ENCODE measurements around the gene CLEC18A.

The CLEC18A gene

DNA sequence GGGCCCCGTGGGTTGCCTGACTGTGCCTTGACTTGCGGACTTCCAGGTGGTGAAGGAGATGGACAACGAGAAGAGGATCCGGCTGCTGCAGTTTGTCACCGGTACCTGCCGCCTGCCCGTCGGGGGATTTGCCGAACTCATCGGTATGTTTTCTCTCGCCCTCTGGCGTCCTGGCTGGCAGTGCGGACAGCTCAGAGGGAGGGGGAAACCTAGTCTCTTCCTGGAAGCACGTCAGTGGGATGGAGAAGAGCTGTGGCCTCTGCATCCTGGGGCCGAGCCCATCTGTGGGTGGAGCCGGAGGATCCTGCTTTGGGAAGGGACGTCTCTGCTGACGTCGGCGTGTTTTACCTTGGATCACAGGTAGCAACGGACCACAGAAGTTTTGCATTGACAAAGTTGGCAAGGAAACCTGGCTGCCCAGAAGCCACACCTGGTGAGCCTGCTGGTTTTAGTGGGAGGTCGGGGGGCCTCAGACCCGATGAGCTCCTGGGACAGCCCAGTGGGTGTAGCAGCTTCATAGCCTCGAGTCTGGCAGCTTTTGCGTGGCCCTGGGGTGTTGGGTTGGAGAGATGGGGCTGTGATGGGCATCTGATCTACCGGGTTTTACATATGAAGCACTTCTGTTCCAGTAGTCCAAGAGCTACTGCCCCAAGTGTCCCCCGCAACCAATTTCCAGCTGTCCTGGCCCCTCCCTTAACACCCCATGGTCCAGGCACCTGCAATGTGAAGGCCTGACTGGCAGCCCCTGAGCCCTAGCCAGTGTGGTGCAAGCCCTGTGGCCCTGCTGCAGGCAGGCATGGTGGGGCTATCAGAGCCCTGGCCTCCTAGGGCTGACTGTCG, 11.9 kb upstream of the CLEC18A start:
- ATAC-seq = no peak
- TF ChIP-seq ZFP30 (CRISPR knock-in tag; IDR thresholded peaks at IDR 0.05) = no peak
- TF ChIP-seq, protein P1, sequence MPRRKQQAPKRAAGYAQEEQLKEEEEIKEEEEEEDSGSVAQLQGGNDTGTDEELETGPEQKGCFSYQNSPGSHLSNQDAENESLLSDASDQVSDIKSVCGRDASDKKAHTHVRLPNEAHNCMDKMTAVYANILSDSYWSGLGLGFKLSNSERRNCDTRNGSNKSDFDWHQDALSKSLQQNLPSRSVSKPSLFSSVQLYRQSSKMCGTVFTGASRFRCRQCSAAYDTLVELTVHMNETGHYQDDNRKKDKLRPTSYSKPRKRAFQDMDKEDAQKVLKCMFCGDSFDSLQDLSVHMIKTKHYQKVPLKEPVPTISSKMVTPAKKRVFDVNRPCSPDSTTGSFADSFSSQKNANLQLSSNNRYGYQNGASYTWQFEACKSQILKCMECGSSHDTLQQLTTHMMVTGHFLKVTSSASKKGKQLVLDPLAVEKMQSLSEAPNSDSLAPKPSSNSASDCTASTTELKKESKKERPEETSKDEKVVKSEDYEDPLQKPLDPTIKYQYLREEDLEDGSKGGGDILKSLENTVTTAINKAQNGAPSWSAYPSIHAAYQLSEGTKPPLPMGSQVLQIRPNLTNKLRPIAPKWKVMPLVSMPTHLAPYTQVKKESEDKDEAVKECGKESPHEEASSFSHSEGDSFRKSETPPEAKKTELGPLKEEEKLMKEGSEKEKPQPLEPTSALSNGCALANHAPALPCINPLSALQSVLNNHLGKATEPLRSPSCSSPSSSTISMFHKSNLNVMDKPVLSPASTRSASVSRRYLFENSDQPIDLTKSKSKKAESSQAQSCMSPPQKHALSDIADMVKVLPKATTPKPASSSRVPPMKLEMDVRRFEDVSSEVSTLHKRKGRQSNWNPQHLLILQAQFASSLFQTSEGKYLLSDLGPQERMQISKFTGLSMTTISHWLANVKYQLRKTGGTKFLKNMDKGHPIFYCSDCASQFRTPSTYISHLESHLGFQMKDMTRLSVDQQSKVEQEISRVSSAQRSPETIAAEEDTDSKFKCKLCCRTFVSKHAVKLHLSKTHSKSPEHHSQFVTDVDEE (CRISPR knock-in tag; IDR thresholded peaks at IDR 0.05) = no peak
- TF ChIP-seq ZNF70 (CRISPR knock-in tag; IDR thresholded peaks at IDR 0.05) = no peak
- TF ChIP-seq ZFP3 (CRISPR knock-in tag; IDR thresholded peaks at IDR 0.05) = no peak
- no peak for TF ChIP-seq CSDC2 (CRISPR knock-in tag; IDR thresholded peaks at IDR 0.05)
- no peak for TF ChIP-seq ZNF8 (CRISPR knock-in tag; IDR thresholded peaks at IDR 0.05)
- TF ChIP-seq RARB (CRISPR knock-in tag; IDR thresholded peaks at IDR 0.05) = no peak
- TF ChIP-seq GLIS3 (CRISPR knock-in tag; IDR thresholded peaks at IDR 0.05) = no peak
- TF ChIP-seq, protein P2, sequence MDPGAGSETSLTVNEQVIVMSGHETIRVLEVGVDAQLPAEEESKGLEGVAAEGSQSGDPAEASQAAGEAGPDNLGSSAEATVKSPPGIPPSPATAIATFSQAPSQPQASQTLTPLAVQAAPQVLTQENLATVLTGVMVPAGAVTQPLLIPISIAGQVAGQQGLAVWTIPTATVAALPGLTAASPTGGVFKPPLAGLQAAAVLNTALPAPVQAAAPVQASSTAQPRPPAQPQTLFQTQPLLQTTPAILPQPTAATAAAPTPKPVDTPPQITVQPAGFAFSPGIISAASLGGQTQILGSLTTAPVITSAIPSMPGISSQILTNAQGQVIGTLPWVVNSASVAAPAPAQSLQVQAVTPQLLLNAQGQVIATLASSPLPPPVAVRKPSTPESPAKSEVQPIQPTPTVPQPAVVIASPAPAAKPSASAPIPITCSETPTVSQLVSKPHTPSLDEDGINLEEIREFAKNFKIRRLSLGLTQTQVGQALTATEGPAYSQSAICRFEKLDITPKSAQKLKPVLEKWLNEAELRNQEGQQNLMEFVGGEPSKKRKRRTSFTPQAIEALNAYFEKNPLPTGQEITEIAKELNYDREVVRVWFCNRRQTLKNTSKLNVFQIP (CRISPR knock-in tag; IDR thresholded peaks at IDR 0.05; ENCODE audit: borderline replicate concordance, low read depth) = no peak

DNA sequence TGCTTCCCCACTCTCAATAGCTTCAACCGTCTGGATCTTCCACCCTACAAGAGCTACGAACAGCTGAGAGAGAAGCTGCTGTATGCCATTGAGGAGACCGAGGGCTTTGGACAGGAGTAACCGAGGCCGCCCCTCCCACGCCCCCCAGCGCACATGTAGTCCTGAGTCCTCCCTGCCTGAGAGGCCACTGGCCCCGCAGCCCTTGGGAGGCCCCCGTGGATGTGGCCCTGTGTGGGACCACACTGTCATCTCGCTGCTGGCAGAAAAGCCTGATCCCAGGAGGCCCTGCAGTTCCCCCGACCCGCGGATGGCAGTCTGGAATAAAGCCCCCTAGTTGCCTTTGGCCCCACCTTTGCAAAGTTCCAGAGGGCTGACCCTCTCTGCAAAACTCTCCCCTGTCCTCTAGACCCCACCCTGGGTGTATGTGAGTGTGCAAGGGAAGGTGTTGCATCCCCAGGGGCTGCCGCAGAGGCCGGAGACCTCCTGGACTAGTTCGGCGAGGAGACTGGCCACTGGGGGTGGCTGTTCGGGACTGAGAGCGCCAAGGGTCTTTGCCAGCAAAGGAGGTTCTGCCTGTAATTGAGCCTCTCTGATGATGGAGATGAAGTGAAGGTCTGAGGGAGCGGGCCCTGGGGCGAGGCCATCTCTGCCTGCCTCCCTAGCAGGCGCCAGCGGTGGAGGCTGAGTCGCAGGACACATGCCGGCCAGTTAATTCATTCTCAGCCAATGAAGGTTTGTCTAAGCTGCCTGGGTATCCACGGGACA, 11.1 kb upstream of the CLEC18A start:
- no peak for ATAC-seq
- no peak for TF ChIP-seq ZFP3 (CRISPR knock-in tag; IDR thresholded peaks at IDR 0.05)
- TF ChIP-seq, protein P1 (CRISPR knock-in tag; IDR thresholded peaks at IDR 0.05) = no peak
- TF ChIP-seq GLIS3 (CRISPR knock-in tag; IDR thresholded peaks at IDR 0.05) = no peak
- TF ChIP-seq, protein P3, sequence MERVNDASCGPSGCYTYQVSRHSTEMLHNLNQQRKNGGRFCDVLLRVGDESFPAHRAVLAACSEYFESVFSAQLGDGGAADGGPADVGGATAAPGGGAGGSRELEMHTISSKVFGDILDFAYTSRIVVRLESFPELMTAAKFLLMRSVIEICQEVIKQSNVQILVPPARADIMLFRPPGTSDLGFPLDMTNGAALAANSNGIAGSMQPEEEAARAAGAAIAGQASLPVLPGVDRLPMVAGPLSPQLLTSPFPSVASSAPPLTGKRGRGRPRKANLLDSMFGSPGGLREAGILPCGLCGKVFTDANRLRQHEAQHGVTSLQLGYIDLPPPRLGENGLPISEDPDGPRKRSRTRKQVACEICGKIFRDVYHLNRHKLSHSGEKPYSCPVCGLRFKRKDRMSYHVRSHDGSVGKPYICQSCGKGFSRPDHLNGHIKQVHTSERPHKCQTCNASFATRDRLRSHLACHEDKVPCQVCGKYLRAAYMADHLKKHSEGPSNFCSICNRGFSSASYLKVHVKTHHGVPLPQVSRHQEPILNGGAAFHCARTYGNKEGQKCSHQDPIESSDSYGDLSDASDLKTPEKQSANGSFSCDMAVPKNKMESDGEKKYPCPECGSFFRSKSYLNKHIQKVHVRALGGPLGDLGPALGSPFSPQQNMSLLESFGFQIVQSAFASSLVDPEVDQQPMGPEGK (CRISPR knock-in tag; IDR thresholded peaks at IDR 0.05; ENCODE audit: borderline replicate concordance) = no peak
- TF ChIP-seq, protein P2 (CRISPR knock-in tag; IDR thresholded peaks at IDR 0.05; ENCODE audit: borderline replicate concordance, low read depth) = no peak
- no peak for TF ChIP-seq ZNF8 (CRISPR knock-in tag; IDR thresholded peaks at IDR 0.05)

DNA sequence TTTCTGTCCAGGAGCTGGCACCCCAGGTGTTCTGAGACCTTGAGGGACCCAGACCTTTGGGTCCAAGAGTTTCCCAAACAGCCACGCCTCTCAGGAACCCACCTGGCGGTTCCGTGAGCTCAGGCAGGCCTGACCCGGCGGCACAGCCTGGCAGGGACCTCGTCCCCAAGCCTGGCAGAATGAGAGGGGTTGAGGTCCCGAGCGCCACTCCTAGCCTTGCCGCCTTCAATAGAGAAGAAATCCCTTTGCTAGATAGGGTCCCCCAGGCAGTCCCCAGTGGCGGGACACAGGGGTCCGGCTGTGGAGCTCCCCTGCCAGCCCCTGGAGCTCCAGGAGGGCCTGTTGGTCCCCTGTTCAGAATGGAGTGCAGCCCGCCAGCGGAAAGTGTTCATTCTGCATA, 10.5 kb upstream of the CLEC18A start:
- ATAC-seq = no peak
- TF ChIP-seq ZC3H10 (CRISPR knock-in tag; IDR thresholded peaks at IDR 0.05) (no peak), PPARA (CRISPR knock-in tag; IDR thresholded peaks at IDR 0.05; ENCODE audit: borderline replicate concordance) (no peak), ZNF70 (CRISPR knock-in tag; IDR thresholded peaks at IDR 0.05) (no peak), ZNF8 (CRISPR knock-in tag; IDR thresholded peaks at IDR 0.05) (no peak), GLIS3 (CRISPR knock-in tag; IDR thresholded peaks at IDR 0.05) (no peak), TCF4 (CRISPR knock-in tag; IDR thresholded peaks at IDR 0.05; ENCODE audit: borderline replicate concordance) (no peak), RARB (CRISPR knock-in tag; IDR thresholded peaks at IDR 0.05) (no peak), OSR1 (CRISPR knock-in tag; IDR thresholded peaks at IDR 0.05) (no peak), ZNF565 (CRISPR knock-in tag; conservative IDR thresholded peaks at IDR 0.05; ENCODE audit: low read depth) (no peak), TOX (CRISPR knock-in tag; IDR thresholded peaks at IDR 0.05; ENCODE audit: borderline replicate concordance) (no peak), CSDC2 (CRISPR knock-in tag; IDR thresholded peaks at IDR 0.05) (no peak), ARNTL (CRISPR knock-in tag; IDR thresholded peaks at IDR 0.05; ENCODE audit: borderline replicate concordance, low read depth) (no peak)
- TF ChIP-seq, protein P1 (CRISPR knock-in tag; IDR thresholded peaks at IDR 0.05) = no peak
- TF ChIP-seq, protein P4, sequence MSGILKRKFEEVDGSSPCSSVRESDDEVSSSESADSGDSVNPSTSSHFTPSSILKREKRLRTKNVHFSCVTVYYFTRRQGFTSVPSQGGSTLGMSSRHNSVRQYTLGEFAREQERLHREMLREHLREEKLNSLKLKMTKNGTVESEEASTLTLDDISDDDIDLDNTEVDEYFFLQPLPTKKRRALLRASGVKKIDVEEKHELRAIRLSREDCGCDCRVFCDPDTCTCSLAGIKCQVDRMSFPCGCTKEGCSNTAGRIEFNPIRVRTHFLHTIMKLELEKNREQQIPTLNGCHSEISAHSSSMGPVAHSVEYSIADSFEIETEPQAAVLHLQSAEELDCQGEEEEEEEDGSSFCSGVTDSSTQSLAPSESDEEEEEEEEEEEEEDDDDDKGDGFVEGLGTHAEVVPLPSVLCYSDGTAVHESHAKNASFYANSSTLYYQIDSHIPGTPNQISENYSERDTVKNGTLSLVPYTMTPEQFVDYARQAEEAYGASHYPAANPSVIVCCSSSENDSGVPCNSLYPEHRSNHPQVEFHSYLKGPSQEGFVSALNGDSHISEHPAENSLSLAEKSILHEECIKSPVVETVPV (CRISPR knock-in tag; IDR thresholded peaks at IDR 0.05) = no peak
